Measurements from ENCODE around the gene HES5. TPM values are rescaled to one million over a fixed set of nuclear protein-coding genes. Genes with fewer than 3 reads are reported as not detected.

HES5 gene
- total and polyA plus RNA-seq, 2 donors (not counting 3 experiments of a cell fraction or from before 2014, with no cell fraction given): 0.07 TPM; not detected in 1

- no peak for FAIRE-seq
Observed at GRCh38 chr1:2495546-2495945, 34.5 kb downstream of the HES5 start.

More at GRCh38 chr1:2495546-2495945, 34.5 kb downstream of the HES5 start:
- POLR2A ChIA-PET: no interaction called here
- Histone ChIP-seq H3K27me3 (ENCODE audit: control insufficient read depth in 2 of 2, insufficient read depth in 2 of 2, low read length in 2 of 2) (no peaks in the 10 kb centered on the region), H3K4me3 (replicated peaks in 1 of 3; ENCODE audit: insufficient read depth in 1 of 3, low read depth in 1 of 3, low read length in 3 of 3) (no peak overlapping the region), H2AFZ (ENCODE audit: low read depth, low read length) (no peak overlapping the region), H3K4me1 (ENCODE audit: control insufficient read depth, extremely low read depth, insufficient read depth, low read length) (no peaks in the 10 kb centered on the region), H4K20me1 (replicated peaks; ENCODE audit: control insufficient read depth, extremely low read depth, insufficient read depth, low read length) (no peaks in the 10 kb centered on the region), H3K9ac (replicated peaks; ENCODE audit: extremely low read depth, insufficient read depth, low read length) (no peak overlapping the region), H3K79me2 (ENCODE audit: control insufficient read depth, insufficient read depth, low read length) (no peaks in the 10 kb centered on the region), H3K9me1 (replicated peaks; ENCODE audit: control insufficient read depth, extremely low read depth, insufficient read depth, low read length) (no peaks in the 10 kb centered on the region), H3K9me3 (replicated peaks; ENCODE audit: control insufficient read depth, insufficient read depth, low read length) (no peaks in the 10 kb centered on the region), H3K4me2 (ENCODE audit: insufficient read depth, low read length) (no peak overlapping the region), H3K36me3 (ENCODE audit: control insufficient read depth in 2 of 2, extremely low read depth in 1 of 2, insufficient read depth in 2 of 2, low read length in 2 of 2) (no peaks in the 10 kb centered on the region), H3K27ac (ENCODE audit: insufficient read depth, low read depth, low read length) (no peak overlapping the region)
- no peak for DNase-seq (ENCODE audit: low read depth, low spot score)
- TF ChIP-seq JUN (IDR thresholded peaks at IDR 0.05; ENCODE audit: borderline replicate concordance, insufficient read depth, insufficient read length, low read depth) (no peak), POLR2A (IDR thresholded peaks at IDR 0.05; ENCODE audit: low read depth, low read length) (no peak), MAX (IDR thresholded peaks at IDR 0.05; ENCODE audit: insufficient read depth, insufficient read length) (no peak), MYC (IDR thresholded peaks at IDR 0.05; ENCODE audit: low read depth, low read length) (no peak), GATA2 (IDR thresholded peaks at IDR 0.05; ENCODE audit: insufficient read depth, insufficient read length, low read depth, low read length) (no peak), POLR2AphosphoS5 (IDR thresholded peaks at IDR 0.05; ENCODE audit: insufficient read depth, low read depth, low read length) (no peak), CTCF (IDR thresholded peaks at IDR 0.05; ENCODE audit: extremely low read depth in 1 of 2, insufficient read depth in 1 of 2, low read depth in 1 of 2, low read length in 2 of 2) (no peak)
- no TSS peak for BruUV-seq (replicated peaks)
- CTCF ChIA-PET: no interaction called here
- intact Hi-C loops (cut with micrococcal nuclease): no loop called here
- dilution Hi-C loops (cut with MboI; ENCODE audit: extremely low pct_ligation_motif_present, low sequenced_read_pairs): no loop called here

Measured in endothelial cell of umbilical vein (primary cell).